Measurements from ENCODE around the gene HOXD10. TPM values are rescaled to one million over a fixed set of nuclear protein-coding genes. Genes with fewer than 3 reads are reported as not detected.

Gene HOXD10
- total and polyA plus RNA-seq, 2 of the 13 experiments (the other 11 are each of a cell fraction or from before 2014, with no cell fraction given), result not detected

DNA sequence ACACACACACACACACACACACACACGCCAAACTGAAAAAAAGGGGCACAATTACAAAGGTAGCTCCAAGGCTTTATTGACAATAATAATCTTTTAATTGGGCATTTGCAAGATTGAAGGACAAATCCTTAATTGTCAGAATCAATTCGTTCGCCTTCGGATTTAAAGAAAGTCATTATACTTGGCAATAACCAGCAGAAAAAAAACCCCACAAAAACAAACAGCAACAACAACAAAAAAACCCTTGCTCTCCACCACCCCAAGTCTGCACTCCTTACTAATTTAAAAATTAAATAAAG is 11.1 kb downstream of the HOXD10 start:
- 60% methylated on average over 4 of the region's 4 CpGs for WGBS (ENCODE audit: low lambda C conversion rate)
- Histone ChIP-seq H3K9ac (ENCODE audit: insufficient read depth, low read depth, low read length) (no peak overlapping the region), H3K27ac (ENCODE audit: extremely low read length, insufficient read depth, low read length) (no peak overlapping the region), H3K36me3 (replicated peaks in 1 of 2; ENCODE audit: control insufficient read depth in 1 of 2, insufficient read depth in 2 of 2, low read length in 2 of 2) (no peaks in the 10 kb centered on the region), H3K4me1 (ENCODE audit: insufficient read depth, low read length) (no peaks in the 10 kb centered on the region), H3K27me3 (ENCODE audit: control insufficient read depth in 1 of 2, insufficient read depth in 2 of 2, low read length in 2 of 2) (peaks cover 15 to 81% of the 10 kb centered on the region in 2 experiments), H2AFZ (ENCODE audit: low read length) (no peak overlapping the region), H3K79me2 (ENCODE audit: insufficient read depth, low read length) (no peaks in the 10 kb centered on the region), H4K20me1 (ENCODE audit: insufficient read depth, low read length) (no peaks in the 10 kb centered on the region; the same call in 1 of the 2 replicates), H3K4me2 (ENCODE audit: low read depth, low read length) (no peak overlapping the region), H3K9me3 (ENCODE audit: low read length) (no peaks in the 10 kb centered on the region), H3K4me3 (replicated peaks in 1 of 3; ENCODE audit: insufficient read depth in 1 of 3, low read depth in 2 of 3, low read length in 3 of 3) (no peak overlapping the region)
- ChIA-PET CTCF (ENCODE audit: low intra/inter-chr PET ratio, low total read pairs) (interaction anchor here (1.3 to 3.0 kb wide), 9 partner anchors 13 to 1021 kb away, joined by 5 to 44 read pairs (median 9); no protein-coding TSS in a partner anchor), POLR2A (no interaction called here)
- DNase-seq (ENCODE audit: low spot score) (no peak), FAIRE-seq (no peak), ATAC-seq (no peak)
- no TSS peak for BruUV-seq (replicated peaks)
- in situ Hi-C loops (cut with HindIII; ENCODE audit: extremely low pct_ligation_motif_present, low pct_unique_long_range_greater_than_20kb) (loop anchor here (5.0 kb wide), 4 partner anchors 425 to 1020 kb away; no protein-coding TSS in a partner anchor), intact Hi-C loops (cut with micrococcal nuclease; ENCODE audit: unreplicated experiment) (loop anchor here (1.0 to 2.0 kb wide), 4 partner anchors 427 to 1021 kb away; no protein-coding TSS in a partner anchor)
- TF ChIP-seq, protein P1, sequence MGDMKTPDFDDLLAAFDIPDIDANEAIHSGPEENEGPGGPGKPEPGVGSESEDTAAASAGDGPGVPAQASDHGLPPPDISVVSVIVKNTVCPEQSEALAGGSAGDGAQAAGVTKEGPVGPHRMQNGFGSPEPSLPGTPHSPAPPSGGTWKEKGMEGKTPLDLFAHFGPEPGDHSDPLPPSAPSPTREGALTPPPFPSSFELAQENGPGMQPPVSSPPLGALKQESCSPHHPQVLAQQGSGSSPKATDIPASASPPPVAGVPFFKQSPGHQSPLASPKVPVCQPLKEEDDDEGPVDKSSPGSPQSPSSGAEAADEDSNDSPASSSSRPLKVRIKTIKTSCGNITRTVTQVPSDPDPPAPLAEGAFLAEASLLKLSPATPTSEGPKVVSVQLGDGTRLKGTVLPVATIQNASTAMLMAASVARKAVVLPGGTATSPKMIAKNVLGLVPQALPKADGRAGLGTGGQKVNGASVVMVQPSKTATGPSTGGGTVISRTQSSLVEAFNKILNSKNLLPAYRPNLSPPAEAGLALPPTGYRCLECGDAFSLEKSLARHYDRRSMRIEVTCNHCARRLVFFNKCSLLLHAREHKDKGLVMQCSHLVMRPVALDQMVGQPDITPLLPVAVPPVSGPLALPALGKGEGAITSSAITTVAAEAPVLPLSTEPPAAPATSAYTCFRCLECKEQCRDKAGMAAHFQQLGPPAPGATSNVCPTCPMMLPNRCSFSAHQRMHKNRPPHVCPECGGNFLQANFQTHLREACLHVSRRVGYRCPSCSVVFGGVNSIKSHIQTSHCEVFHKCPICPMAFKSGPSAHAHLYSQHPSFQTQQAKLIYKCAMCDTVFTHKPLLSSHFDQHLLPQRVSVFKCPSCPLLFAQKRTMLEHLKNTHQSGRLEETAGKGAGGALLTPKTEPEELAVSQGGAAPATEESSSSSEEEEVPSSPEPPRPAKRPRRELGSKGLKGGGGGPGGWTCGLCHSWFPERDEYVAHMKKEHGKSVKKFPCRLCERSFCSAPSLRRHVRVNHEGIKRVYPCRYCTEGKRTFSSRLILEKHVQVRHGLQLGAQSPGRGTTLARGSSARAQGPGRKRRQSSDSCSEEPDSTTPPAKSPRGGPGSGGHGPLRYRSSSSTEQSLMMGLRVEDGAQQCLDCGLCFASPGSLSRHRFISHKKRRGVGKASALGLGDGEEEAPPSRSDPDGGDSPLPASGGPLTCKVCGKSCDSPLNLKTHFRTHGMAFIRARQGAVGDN (CRISPR knock-in tag; IDR thresholded peaks at IDR 0.05), result no peak
- TF ChIP-seq POLR2AphosphoS2 (IDR thresholded peaks at IDR 0.05; ENCODE audit: low read depth, low read length), result no peak
- no peak for TF ChIP-seq ZNF136 (CRISPR knock-in tag; IDR thresholded peaks at IDR 0.05; ENCODE audit: low read depth)
- no peak for TF ChIP-seq ZSCAN21 (CRISPR knock-in tag; IDR thresholded peaks at IDR 0.05; ENCODE audit: borderline replicate concordance)
- no peak for TF ChIP-seq ZNF747 (CRISPR knock-in tag; IDR thresholded peaks at IDR 0.05; ENCODE audit: borderline replicate concordance)
- TF ChIP-seq ELF1 (CRISPR knock-in tag; IDR thresholded peaks at IDR 0.05), result no peak
- TF ChIP-seq RORA (CRISPR knock-in tag; IDR thresholded peaks at IDR 0.05), result no peak
- TF ChIP-seq ZFP90 (CRISPR knock-in tag; IDR thresholded peaks at IDR 0.05; ENCODE audit: borderline replicate concordance), result no peak
- TF ChIP-seq, protein P2, sequence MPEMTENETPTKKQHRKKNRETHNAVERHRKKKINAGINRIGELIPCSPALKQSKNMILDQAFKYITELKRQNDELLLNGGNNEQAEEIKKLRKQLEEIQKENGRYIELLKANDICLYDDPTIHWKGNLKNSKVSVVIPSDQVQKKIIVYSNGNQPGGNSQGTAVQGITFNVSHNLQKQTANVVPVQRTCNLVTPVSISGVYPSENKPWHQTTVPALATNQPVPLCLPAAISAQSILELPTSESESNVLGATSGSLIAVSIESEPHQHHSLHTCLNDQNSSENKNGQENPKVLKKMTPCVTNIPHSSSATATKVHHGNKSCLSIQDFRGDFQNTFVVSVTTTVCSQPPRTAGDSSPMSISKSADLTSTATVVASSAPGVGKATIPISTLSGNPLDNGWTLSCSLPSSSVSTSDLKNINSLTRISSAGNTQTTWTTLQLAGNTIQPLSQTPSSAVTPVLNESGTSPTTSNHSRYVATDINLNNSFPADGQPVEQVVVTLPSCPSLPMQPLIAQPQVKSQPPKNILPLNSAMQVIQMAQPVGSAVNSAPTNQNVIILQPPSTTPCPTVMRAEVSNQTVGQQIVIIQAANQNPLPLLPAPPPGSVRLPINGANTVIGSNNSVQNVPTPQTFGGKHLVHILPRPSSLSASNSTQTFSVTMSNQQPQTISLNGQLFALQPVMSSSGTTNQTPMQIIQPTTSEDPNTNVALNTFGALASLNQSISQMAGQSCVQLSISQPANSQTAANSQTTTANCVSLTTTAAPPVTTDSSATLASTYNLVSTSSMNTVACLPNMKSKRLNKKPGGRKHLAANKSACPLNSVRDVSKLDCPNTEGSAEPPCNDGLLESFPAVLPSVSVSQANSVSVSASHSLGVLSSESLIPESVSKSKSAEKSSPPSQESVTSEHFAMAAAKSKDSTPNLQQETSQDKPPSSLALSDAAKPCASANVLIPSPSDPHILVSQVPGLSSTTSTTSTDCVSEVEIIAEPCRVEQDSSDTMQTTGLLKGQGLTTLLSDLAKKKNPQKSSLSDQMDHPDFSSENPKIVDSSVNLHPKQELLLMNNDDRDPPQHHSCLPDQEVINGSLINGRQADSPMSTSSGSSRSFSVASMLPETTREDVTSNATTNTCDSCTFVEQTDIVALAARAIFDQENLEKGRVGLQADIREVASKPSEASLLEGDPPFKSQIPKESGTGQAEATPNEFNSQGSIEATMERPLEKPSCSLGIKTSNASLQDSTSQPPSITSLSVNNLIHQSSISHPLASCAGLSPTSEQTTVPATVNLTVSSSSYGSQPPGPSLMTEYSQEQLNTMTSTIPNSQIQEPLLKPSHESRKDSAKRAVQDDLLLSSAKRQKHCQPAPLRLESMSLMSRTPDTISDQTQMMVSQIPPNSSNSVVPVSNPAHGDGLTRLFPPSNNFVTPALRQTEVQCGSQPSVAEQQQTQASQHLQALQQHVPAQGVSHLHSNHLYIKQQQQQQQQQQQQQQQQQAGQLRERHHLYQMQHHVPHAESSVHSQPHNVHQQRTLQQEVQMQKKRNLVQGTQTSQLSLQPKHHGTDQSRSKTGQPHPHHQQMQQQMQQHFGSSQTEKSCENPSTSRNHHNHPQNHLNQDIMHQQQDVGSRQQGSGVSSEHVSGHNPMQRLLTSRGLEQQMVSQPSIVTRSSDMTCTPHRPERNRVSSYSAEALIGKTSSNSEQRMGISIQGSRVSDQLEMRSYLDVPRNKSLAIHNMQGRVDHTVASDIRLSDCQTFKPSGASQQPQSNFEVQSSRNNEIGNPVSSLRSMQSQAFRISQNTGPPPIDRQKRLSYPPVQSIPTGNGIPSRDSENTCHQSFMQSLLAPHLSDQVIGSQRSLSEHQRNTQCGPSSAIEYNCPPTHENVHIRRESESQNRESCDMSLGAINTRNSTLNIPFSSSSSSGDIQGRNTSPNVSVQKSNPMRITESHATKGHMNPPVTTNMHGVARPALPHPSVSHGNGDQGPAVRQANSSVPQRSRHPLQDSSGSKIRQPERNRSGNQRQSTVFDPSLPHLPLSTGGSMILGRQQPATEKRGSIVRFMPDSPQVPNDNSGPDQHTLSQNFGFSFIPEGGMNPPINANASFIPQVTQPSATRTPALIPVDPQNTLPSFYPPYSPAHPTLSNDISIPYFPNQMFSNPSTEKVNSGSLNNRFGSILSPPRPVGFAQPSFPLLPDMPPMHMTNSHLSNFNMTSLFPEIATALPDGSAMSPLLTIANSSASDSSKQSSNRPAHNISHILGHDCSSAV (CRISPR knock-in tag; IDR thresholded peaks at IDR 0.05; ENCODE audit: borderline replicate concordance), result no peak
- no peak for TF ChIP-seq ZNF878 (CRISPR knock-in tag; IDR thresholded peaks at IDR 0.05)
- no peak for TF ChIP-seq ZNF296 (CRISPR knock-in tag; conservative IDR thresholded peaks at IDR 0.05)
- TF ChIP-seq CHCHD3 (CRISPR knock-in tag; IDR thresholded peaks at IDR 0.05), result no peak
- TF ChIP-seq ZNF749 (CRISPR knock-in tag; IDR thresholded peaks at IDR 0.05; ENCODE audit: borderline replicate concordance), result no peak

Data from HepG2 (cell line).